HEK293 (cell line): Measurements from ENCODE around the gene STK11.

ENCODE experiments used
- CTCF ChIA-PET: fragments of 350-600 bp; formaldehyde crosslinking; extraction: SDS; loops from one replicate; lab custom pipeline; 2021; ENCODE audit warnings: antibody characterized with exemption; lab: Yijun Ruan, JAX
- POLR2A ChIA-PET: fragments of 300-600 bp; formaldehyde crosslinking; extraction: SDS; loops from one replicate; lab custom pipeline; 2020; ENCODE audit warnings: antibody characterized with exemption, inconsistent platforms; lab: Yijun Ruan, JAX
- H3K27ac ChIP-seq: fragments of 200-500 bp; sonication (Bioruptor generic); 2 replicates; pipeline ENCODE4 v1.5.1; 2014; ENCODE audit warnings: low read depth, low read length, control low read depth, inconsistent platforms; ENCODE audit errors: extremely low read depth
- H3K36me3 ChIP-seq, 2 experiments: fragments of 200-500 bp in 1 of 2; sonication (Bioruptor generic) in 1 of 2; 1 replicate in 1 of 2; 2 replicates in 1 of 2; pipeline ENCODE4 v1.5.1; 2014 to 2017; ENCODE audit warnings: inconsistent platforms in 2 of 2, low read length in 2 of 2; ENCODE audit not compliant: control insufficient read depth in 2 of 2, insufficient read depth in 1 of 2
- H3K4me1 ChIP-seq: fragments of 200-500 bp; sonication (Bioruptor generic); 2 replicates; pipeline ENCODE4 v1.5.1; 2014; ENCODE audit warnings: mild to moderate bottlenecking, low read length, inconsistent platforms; ENCODE audit not compliant: control insufficient read depth, insufficient read depth
- H3K4me3 ChIP-seq: 2 replicates; pipeline ENCODE4 v1.5.1; 2011; ENCODE audit warnings: low read depth, mild to moderate bottlenecking, control low read depth, low read length, moderate library complexity
- H3K9me3 ChIP-seq: fragments of 200-500 bp; sonication (Bioruptor generic); 2 replicates; pipeline ENCODE4 v1.5.1; 2014; ENCODE audit warnings: low read depth, low read length, inconsistent platforms; ENCODE audit not compliant: control insufficient read depth, insufficient read depth
- BCL11B ChIP-seq: fragments of 450-650 bp; formaldehyde crosslinking; IDR thresholded peaks from 2 replicates; pipeline ENCODE4 v1.5.1; 2016; ENCODE audit warnings: low read depth, missing biosample characterization, missing genetic modification characterization
- GLIS1 ChIP-seq: fragments of 450-650 bp; formaldehyde crosslinking; IDR thresholded peaks from 2 replicates; pipeline ENCODE4 v1.5.1; 2016; ENCODE audit warnings: missing biosample characterization, missing genetic modification characterization
- GLIS2 ChIP-seq: fragments of 450-650 bp; formaldehyde crosslinking; IDR thresholded peaks from 2 replicates; pipeline ENCODE4 v1.5.1; 2016; ENCODE audit warnings: missing biosample characterization, missing genetic modification characterization
- KLF8 ChIP-seq: fragments of 450-650 bp; formaldehyde crosslinking; IDR thresholded peaks from 2 replicates; pipeline ENCODE4 v1.5.1; 2016; ENCODE audit warnings: missing biosample characterization, missing genetic modification characterization
- KLF9 ChIP-seq: fragments of 450-650 bp; formaldehyde crosslinking; IDR thresholded peaks from 2 replicates; pipeline ENCODE4 v1.5.1; 2016; ENCODE audit warnings: missing biosample characterization, missing genetic modification characterization, low read depth
- OVOL3 ChIP-seq: fragments of 450-650 bp; formaldehyde crosslinking; IDR thresholded peaks from 2 replicates; pipeline ENCODE4 v1.5.1; 2016; ENCODE audit warnings: missing biosample characterization, missing genetic modification characterization
- SETDB1 ChIP-seq: IDR thresholded peaks from one replicate; pipeline ENCODE4 v1.6.1; 2017; ENCODE audit warnings: mild to moderate bottlenecking, low read length, moderate library complexity, mixed read lengths; ENCODE audit not compliant: insufficient read length
- SP2 ChIP-seq: fragments of 450-650 bp; formaldehyde crosslinking; IDR thresholded peaks from 2 replicates; pipeline ENCODE4 v1.5.1; 2016; ENCODE audit warnings: missing biosample characterization, missing genetic modification characterization
- ZBTB17 ChIP-seq: fragments of 450-650 bp; formaldehyde crosslinking; IDR thresholded peaks from 2 replicates; pipeline ENCODE4 v1.5.1; 2016; ENCODE audit warnings: missing biosample characterization, missing genetic modification characterization
- ZBTB48 ChIP-seq: fragments of 450-650 bp; formaldehyde crosslinking; IDR thresholded peaks from 2 replicates; pipeline ENCODE4 v1.5.1; 2016; ENCODE audit warnings: missing biosample characterization, missing genetic modification characterization
- ZBTB8A ChIP-seq: fragments of 450-650 bp; formaldehyde crosslinking; IDR thresholded peaks from 2 replicates; pipeline ENCODE4 v1.5.1; 2016; ENCODE audit warnings: missing biosample characterization, missing genetic modification characterization
- ZFP69B ChIP-seq: fragments of 450-650 bp; formaldehyde crosslinking; IDR thresholded peaks from 2 replicates; pipeline ENCODE4 v1.5.1; 2016; ENCODE audit warnings: missing biosample characterization, missing genetic modification characterization
- ZNF19 ChIP-seq: fragments of 450-650 bp; formaldehyde crosslinking; IDR thresholded peaks from 2 replicates; pipeline ENCODE4; 2016; ENCODE audit warnings: missing biosample characterization, missing genetic modification characterization, low read depth
- ZNF335 ChIP-seq: fragments of 450-650 bp; formaldehyde crosslinking; conservative IDR thresholded peaks from 2 replicates; pipeline ENCODE4 v1.5.1; 2016; ENCODE audit warnings: missing biosample characterization, missing genetic modification characterization
- ZNF37A ChIP-seq: fragments of 450-650 bp; IDR thresholded peaks from 2 replicates; pipeline ENCODE4 v1.5.1; 2018; ENCODE audit warnings: missing biosample characterization, missing genetic modification characterization
- ZNF391 ChIP-seq: fragments of 450-650 bp; formaldehyde crosslinking; IDR thresholded peaks from 2 replicates; pipeline ENCODE4 v1.5.1; 2016; ENCODE audit warnings: low read depth, missing biosample characterization, missing genetic modification characterization, borderline replicate concordance
- ZNF423 ChIP-seq: fragments of 450-650 bp; formaldehyde crosslinking; IDR thresholded peaks from 2 replicates; pipeline ENCODE4 v1.5.1; 2016; ENCODE audit warnings: missing biosample characterization, missing genetic modification characterization
- ZNF560 ChIP-seq: fragments of 450-650 bp; formaldehyde crosslinking; IDR thresholded peaks from 2 replicates; pipeline ENCODE4 v1.5.1; 2017; ENCODE audit warnings: missing biosample characterization, missing genetic modification characterization, borderline replicate concordance
- ZNF768 ChIP-seq: fragments of 450-650 bp; formaldehyde crosslinking; IDR thresholded peaks from 2 replicates; pipeline ENCODE4 v1.5.1; 2018; ENCODE audit warnings: missing biosample characterization, mild to moderate bottlenecking, missing genetic modification characterization
- ZSCAN23 ChIP-seq: fragments of 450-650 bp; formaldehyde crosslinking; IDR thresholded peaks from 2 replicates; pipeline ENCODE4 v1.5.1; 2016; ENCODE audit warnings: missing biosample characterization, missing genetic modification characterization
- ZSCAN30 ChIP-seq: fragments of 450-650 bp; IDR thresholded peaks from 2 replicates; pipeline ENCODE4 v1.5.1; 2018; ENCODE audit warnings: missing biosample characterization, mild to moderate bottlenecking, missing genetic modification characterization, moderate library complexity
- ZXDB ChIP-seq: fragments of 450-650 bp; formaldehyde crosslinking; IDR thresholded peaks from 2 replicates; pipeline ENCODE4 v1.5.1; 2016; ENCODE audit warnings: missing biosample characterization, missing genetic modification characterization
- TF ChIP-seq, protein P1 (sequence below): fragments of 450-650 bp; formaldehyde crosslinking; IDR thresholded peaks from 2 replicates; pipeline ENCODE4 v1.5.1; 2016; ENCODE audit warnings: missing biosample characterization, missing genetic modification characterization
- TF ChIP-seq, protein P2 (sequence below): fragments of 450-650 bp; formaldehyde crosslinking; optimal IDR thresholded peaks from 2 replicates; pipeline ENCODE3; 2016; ENCODE audit warnings: missing biosample characterization, mild to moderate bottlenecking, missing genetic modification characterization
- TF ChIP-seq, protein P3 (sequence below): fragments of 450-650 bp; formaldehyde crosslinking; IDR thresholded peaks from 2 replicates; pipeline ENCODE4 v1.5.1; 2016; ENCODE audit warnings: missing biosample characterization, missing genetic modification characterization, low read depth
- TF ChIP-seq, protein P4 (sequence below): fragments of 450-650 bp; formaldehyde crosslinking; IDR thresholded peaks from 2 replicates; pipeline ENCODE4 v1.5.1; 2016; ENCODE audit warnings: missing biosample characterization, missing genetic modification characterization
- TF ChIP-seq, protein P5 (sequence below): fragments of 450-650 bp; formaldehyde crosslinking; IDR thresholded peaks from 2 replicates; pipeline ENCODE4 v1.5.1; 2016; ENCODE audit warnings: missing biosample characterization, missing genetic modification characterization

STK11 gene

DNA sequence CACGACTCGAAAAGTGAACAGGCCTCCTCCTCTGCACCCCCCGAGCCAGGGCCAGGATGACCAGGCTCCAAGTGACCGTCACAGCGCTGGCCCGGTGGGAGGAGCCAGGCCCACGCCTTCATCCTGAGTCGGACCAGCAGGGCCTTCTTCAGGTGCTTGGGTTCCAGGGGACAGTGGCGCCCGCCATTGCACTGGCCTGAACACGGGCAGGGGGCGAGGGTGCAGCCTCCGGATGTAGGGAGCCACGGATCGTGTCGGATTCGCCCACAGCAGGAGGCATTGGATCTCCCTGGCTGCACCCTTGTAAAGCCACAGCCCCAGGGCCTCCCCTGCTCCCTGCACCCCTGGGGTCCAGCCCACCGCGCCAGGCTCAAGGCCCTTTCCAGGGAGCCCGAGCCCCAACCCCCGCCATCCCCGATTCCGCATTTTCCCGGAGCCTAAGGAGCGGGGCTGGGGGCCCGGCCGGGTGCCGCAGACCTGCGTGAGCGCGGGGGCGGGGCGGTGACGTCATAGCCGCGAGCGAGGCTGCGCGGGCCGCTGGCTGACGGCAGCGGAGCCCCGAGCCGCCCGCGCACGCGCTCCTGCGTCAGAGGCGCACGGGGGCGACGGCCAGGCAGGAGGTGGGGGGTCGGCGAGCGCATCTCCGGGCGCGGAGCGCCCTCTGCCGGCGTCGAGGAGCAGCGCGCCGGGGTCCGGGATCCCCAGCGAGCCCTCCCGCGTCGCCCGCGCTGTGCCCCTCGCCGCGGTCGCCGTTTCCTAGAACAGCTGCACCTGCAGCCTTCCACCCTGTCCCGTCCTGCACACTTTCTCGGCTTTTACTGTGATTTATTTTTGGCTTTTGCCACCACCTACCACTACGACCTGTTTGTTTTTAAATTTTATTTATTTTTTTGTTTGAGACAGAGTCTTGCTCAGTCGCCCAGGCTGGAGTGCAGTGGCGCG is 34.5 kb downstream of the STK11 start:
- H3K4me1 ChIP-seq: peaks cover 8% of the 10 kb centered on the region
- TF ChIP-seq, protein P1, sequence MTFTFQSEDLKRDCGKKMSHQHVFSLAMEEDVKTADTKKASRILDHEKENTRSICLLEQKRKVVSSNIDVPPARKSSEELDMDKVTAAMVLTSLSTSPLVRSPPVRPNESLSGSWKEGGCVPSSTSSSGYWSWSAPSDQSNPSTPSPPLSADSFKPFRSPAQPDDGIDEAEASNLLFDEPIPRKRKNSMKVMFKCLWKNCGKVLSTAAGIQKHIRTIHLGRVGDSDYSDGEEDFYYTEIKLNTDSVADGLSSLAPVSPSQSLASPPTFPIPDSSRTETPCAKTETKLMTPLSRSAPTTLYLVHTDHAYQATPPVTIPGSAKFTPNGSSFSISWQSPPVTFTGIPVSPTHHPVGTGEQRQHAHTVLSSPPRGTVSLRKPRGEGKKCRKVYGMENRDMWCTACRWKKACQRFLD (tag by site-specific recombination): no peak
- TF ChIP-seq GLIS1 (tag by site-specific recombination) (peak; percentile 85), ZFP69B (tag by site-specific recombination) (no peak), BCL11B (tag by site-specific recombination) (peak; percentile 89), ZNF37A (peak; percentile 42; the same call in 1 of the 2 replicates), ZNF560 (no peak), SP2 (no peak), KLF9 (tag by site-specific recombination) (peak; percentile 46), ZSCAN30 (peak; percentile 84), ZNF391 (0 out of 2 replicates have a peak, but pooled peaks have one; percentile 16), SETDB1 (no peak), ZNF19 (tag by site-specific recombination) (no peak), ZSCAN23 (tag by site-specific recombination) (0 out of 2 replicates have a peak, but pooled peaks have one; percentile 13), GLIS2 (tag by site-specific recombination) (peak; percentile 88), KLF8 (tag by site-specific recombination) (peak; percentile 25; the same call in 1 of the 2 replicates), ZXDB (tag by site-specific recombination) (peak; percentile 51; the same call in 1 of the 2 replicates), ZBTB48 (tag by site-specific recombination) (peak; percentile 67; the same call in 1 of the 2 replicates), OVOL3 (no peak), ZNF768 (tag by site-specific recombination) (no peak), ZNF423 (tag by site-specific recombination) (peak; percentile 69), ZBTB17 (tag by site-specific recombination) (no peak; the same call in 1 of the 2 replicates), ZBTB8A (peak; percentile 88), ZNF335 (peak; percentile 75)
- TF ChIP-seq, protein P2, sequence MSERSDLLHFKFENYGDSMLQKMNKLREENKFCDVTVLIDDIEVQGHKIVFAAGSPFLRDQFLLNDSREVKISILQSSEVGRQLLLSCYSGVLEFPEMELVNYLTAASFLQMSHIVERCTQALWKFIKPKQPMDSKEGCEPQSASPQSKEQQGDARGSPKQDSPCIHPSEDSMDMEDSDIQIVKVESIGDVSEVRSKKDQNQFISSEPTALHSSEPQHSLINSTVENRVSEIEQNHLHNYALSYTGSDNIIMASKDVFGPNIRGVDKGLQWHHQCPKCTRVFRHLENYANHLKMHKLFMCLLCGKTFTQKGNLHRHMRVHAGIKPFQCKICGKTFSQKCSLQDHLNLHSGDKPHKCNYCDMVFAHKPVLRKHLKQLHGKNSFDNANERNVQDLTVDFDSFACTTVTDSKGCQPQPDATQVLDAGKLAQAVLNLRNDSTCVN (tag by site-specific recombination): peak; percentile 61
- TF ChIP-seq, protein P3, sequence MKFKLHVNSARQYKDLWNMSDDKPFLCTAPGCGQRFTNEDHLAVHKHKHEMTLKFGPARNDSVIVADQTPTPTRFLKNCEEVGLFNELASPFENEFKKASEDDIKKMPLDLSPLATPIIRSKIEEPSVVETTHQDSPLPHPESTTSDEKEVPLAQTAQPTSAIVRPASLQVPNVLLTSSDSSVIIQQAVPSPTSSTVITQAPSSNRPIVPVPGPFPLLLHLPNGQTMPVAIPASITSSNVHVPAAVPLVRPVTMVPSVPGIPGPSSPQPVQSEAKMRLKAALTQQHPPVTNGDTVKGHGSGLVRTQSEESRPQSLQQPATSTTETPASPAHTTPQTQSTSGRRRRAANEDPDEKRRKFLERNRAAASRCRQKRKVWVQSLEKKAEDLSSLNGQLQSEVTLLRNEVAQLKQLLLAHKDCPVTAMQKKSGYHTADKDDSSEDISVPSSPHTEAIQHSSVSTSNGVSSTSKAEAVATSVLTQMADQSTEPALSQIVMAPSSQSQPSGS (tag by site-specific recombination): peak; percentile 95
- TF ChIP-seq, protein P4, sequence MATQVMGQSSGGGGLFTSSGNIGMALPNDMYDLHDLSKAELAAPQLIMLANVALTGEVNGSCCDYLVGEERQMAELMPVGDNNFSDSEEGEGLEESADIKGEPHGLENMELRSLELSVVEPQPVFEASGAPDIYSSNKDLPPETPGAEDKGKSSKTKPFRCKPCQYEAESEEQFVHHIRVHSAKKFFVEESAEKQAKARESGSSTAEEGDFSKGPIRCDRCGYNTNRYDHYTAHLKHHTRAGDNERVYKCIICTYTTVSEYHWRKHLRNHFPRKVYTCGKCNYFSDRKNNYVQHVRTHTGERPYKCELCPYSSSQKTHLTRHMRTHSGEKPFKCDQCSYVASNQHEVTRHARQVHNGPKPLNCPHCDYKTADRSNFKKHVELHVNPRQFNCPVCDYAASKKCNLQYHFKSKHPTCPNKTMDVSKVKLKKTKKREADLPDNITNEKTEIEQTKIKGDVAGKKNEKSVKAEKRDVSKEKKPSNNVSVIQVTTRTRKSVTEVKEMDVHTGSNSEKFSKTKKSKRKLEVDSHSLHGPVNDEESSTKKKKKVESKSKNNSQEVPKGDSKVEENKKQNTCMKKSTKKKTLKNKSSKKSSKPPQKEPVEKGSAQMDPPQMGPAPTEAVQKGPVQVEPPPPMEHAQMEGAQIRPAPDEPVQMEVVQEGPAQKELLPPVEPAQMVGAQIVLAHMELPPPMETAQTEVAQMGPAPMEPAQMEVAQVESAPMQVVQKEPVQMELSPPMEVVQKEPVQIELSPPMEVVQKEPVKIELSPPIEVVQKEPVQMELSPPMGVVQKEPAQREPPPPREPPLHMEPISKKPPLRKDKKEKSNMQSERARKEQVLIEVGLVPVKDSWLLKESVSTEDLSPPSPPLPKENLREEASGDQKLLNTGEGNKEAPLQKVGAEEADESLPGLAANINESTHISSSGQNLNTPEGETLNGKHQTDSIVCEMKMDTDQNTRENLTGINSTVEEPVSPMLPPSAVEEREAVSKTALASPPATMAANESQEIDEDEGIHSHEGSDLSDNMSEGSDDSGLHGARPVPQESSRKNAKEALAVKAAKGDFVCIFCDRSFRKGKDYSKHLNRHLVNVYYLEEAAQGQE (tag by site-specific recombination): peak; percentile 20; the same call in 1 of the 2 replicates
- TF ChIP-seq, protein P5, sequence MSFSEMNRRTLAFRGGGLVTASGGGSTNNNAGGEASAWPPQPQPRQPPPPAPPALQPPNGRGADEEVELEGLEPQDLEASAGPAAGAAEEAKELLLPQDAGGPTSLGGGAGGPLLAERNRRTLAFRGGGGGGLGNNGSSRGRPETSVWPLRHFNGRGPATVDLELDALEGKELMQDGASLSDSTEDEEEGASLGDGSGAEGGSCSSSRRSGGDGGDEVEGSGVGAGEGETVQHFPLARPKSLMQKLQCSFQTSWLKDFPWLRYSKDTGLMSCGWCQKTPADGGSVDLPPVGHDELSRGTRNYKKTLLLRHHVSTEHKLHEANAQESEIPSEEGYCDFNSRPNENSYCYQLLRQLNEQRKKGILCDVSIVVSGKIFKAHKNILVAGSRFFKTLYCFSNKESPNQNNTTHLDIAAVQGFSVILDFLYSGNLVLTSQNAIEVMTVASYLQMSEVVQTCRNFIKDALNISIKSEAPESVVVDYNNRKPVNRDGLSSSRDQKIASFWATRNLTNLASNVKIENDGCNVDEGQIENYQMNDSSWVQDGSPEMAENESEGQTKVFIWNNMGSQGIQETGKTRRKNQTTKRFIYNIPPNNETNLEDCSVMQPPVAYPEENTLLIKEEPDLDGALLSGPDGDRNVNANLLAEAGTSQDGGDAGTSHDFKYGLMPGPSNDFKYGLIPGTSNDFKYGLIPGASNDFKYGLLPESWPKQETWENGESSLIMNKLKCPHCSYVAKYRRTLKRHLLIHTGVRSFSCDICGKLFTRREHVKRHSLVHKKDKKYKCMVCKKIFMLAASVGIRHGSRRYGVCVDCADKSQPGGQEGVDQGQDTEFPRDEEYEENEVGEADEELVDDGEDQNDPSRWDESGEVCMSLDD: peak; percentile 93

More for the DNA sequence above, 34.5 kb downstream of the STK11 start:
- POLR2A ChIA-PET: interaction anchor here (1.4 to 7.7 kb wide), 3 partner anchors 23 to 29 kb away, joined by 3 to 231 read pairs (median 9); partner anchors contain the start of gene CIRBP
- CTCF ChIA-PET: interaction anchor here (0.6 to 3.8 kb wide), 12 partner anchors 26 to 319 kb away, joined by 3 to 19 read pairs (median 4); partner anchors contain the start of gene WDR18
- H3K4me3 ChIP-seq: peak overlapping the region; percentile 31
- H3K36me3 ChIP-seq: peaks cover 0 to 20% of the 10 kb centered on the region in 2 experiments; a peak in 1 of 3 replicates
- no peak overlapping the region; the same call in 1 of the 2 replicates for H3K27ac ChIP-seq
- no peaks in the 10 kb centered on the region for H3K9me3 ChIP-seq
